H7 (cell line): ENCODE measurements around the gene SLC22A23. TPM values are rescaled to one million over a fixed set of nuclear protein-coding genes. Genes with fewer than 3 reads are reported as not detected.
A peak's percentile ranks its signal among the peaks of the same experiment; 100 is the strongest.

Experiments used
- DNase-seq: peaks from one replicate; pipeline ENCODE4 v3.0.0; 2012
- H3K27me3 ChIP-seq: 2 replicates; pipeline ENCODE4 v1.6.0; 2011; ENCODE audit warnings: mild to moderate bottlenecking, low read length; ENCODE audit not compliant: control insufficient read depth, insufficient read depth
- H3K36me3 ChIP-seq: replicated peaks from 2 replicates; pipeline ENCODE4 v1.5.1; 2011; ENCODE audit warnings: low read length; ENCODE audit not compliant: control insufficient read depth, insufficient read depth
- H3K4me3 ChIP-seq: 2 replicates; pipeline ENCODE4 v1.5.1; 2011; ENCODE audit warnings: low read depth, mild to moderate bottlenecking, control low read depth, low read length, moderate library complexity; ENCODE audit not compliant: insufficient read depth
- total RNA-seq: library from RNA; depleted of rRNA; stranded (reverse); fragments of >200 nt; shearing (Covaris generic); gene quantifications from 2 replicates; pipeline ENCODE4 v1.2.3, GENCODE V29; 2014

SLC22A23 gene
- total RNA-seq, 1 experiment from 2014 or later: 14.6 TPM

- Histone ChIP-seq H3K27me3 (no peaks in the 10 kb centered on the region), H3K4me3 (no peak overlapping the region), H3K36me3 (peaks cover 20% of the 10 kb centered on the region)
- no peak for DNase-seq
These were observed 185.1 kb downstream of the SLC22A23 start for GRCh38 chr6:3271756-3272155.

GRCh38 chr6:3270258-3270657, 186.6 kb downstream of the SLC22A23 start:
- H3K27me3 ChIP-seq: no peaks in the 10 kb centered on the region
- H3K36me3 ChIP-seq: peaks cover 18% of the 10 kb centered on the region
- DNase-seq: no peak
- no peak overlapping the region for H3K4me3 ChIP-seq

GRCh38 chr6:3269281-3269975, 187.4 kb downstream of the SLC22A23 start:
- Histone ChIP-seq H3K36me3 (peaks cover 18% of the 10 kb centered on the region), H3K27me3 (no peaks in the 10 kb centered on the region), H3K4me3 (no peak overlapping the region)
- no peak for DNase-seq

- DNase-seq: no peak
- Histone ChIP-seq H3K4me3 (no peak overlapping the region), H3K36me3 (peaks cover 26% of the 10 kb centered on the region), H3K27me3 (no peaks in the 10 kb centered on the region)
These were observed 188.2 kb downstream of the SLC22A23 start for GRCh38 chr6:3268680-3269079.

- DNase-seq: peak; percentile 36
- H3K27me3 ChIP-seq: no peaks in the 10 kb centered on the region
- no peak overlapping the region for H3K4me3 ChIP-seq
- H3K36me3 ChIP-seq: peaks cover 25% of the 10 kb centered on the region
These were observed 189.7 kb downstream of the SLC22A23 start for GRCh38 chr6:3267162-3267561.

- DNase-seq: peak; percentile 21
- Histone ChIP-seq H3K4me3 (no peak overlapping the region), H3K36me3 (peaks cover 19% of the 10 kb centered on the region), H3K27me3 (no peaks in the 10 kb centered on the region)
These were observed 190.7 kb downstream of the SLC22A23 start for GRCh38 chr6:3266170-3266569.

GRCh38 chr6:3265671-3266070, 191.2 kb downstream of the SLC22A23 start:
- Histone ChIP-seq H3K27me3 (no peaks in the 10 kb centered on the region), H3K4me3 (no peak overlapping the region), H3K36me3 (peaks cover 16% of the 10 kb centered on the region)
- DNase-seq: peak; percentile 30

GRCh38 chr6:3264356-3264755, 192.5 kb downstream of the SLC22A23 start:
- peaks cover 14% of the 10 kb centered on the region for H3K36me3 ChIP-seq
- DNase-seq: no peak
- no peak overlapping the region for H3K4me3 ChIP-seq
- no peaks in the 10 kb centered on the region for H3K27me3 ChIP-seq

- no peaks in the 10 kb centered on the region for H3K27me3 ChIP-seq
These were observed 193.8 kb downstream of the SLC22A23 start for GRCh38 chr6:3263096-3263495.

GRCh38 chr6:3261921-3262320, 194.9 kb downstream of the SLC22A23 start:
- H3K36me3 ChIP-seq: peaks cover 11% of the 10 kb centered on the region
- H3K27me3 ChIP-seq: peaks cover 2% of the 10 kb centered on the region; the same call in 1 of the 2 replicates
- DNase-seq: peak; percentile 37
- no peak overlapping the region for H3K4me3 ChIP-seq

More at GRCh38 chr6:3263096-3263495, 193.8 kb downstream of the SLC22A23 start:
- Histone ChIP-seq H3K4me3 (no peak overlapping the region), H3K36me3 (peaks cover 11% of the 10 kb centered on the region)
- DNase-seq: peak; percentile 43

- peaks cover 11% of the 10 kb centered on the region for H3K36me3 ChIP-seq
- no peak overlapping the region for H3K4me3 ChIP-seq
- no peak for DNase-seq
- H3K27me3 ChIP-seq: peaks cover 2% of the 10 kb centered on the region; the same call in 1 of the 2 replicates
These were observed 195.4 kb downstream of the SLC22A23 start for GRCh38 chr6:3261518-3261820.

- H3K4me3 ChIP-seq: no peak overlapping the region
These were observed 195.9 kb downstream of the SLC22A23 start for GRCh38 chr6:3260772-3261517.

GRCh38 chr6:3260296-3260695, 196.6 kb downstream of the SLC22A23 start:
- H3K27me3 ChIP-seq: peaks cover 2% of the 10 kb centered on the region; the same call in 1 of the 2 replicates
- no peak for DNase-seq
- H3K36me3 ChIP-seq: peaks cover 11% of the 10 kb centered on the region
- H3K4me3 ChIP-seq: no peak overlapping the region

More at GRCh38 chr6:3260772-3261517, 195.9 kb downstream of the SLC22A23 start:
- peaks cover 11% of the 10 kb centered on the region for H3K36me3 ChIP-seq
- DNase-seq: peak; percentile 59
- peaks cover 2% of the 10 kb centered on the region; the same call in 1 of the 2 replicates for H3K27me3 ChIP-seq

- Histone ChIP-seq H3K36me3 (peaks cover 11% of the 10 kb centered on the region), H3K27me3 (peaks cover 2% of the 10 kb centered on the region; the same call in 1 of the 2 replicates), H3K4me3 (peak overlapping the region; percentile 97)
- DNase-seq: peak; percentile 71
These were observed 197.3 kb downstream of the SLC22A23 start for GRCh38 chr6:3259491-3259958.
